Myocyte (in vitro differentiated cells): ENCODE measurements around the gene ZFP36L1. TPM values are rescaled to one million over a fixed set of nuclear protein-coding genes. Genes with fewer than 3 reads are reported as not detected.

Experiments used
- DNase-seq: peaks from one replicate; pipeline ENCODE4 v3.0.0-alpha.2; 2012; ENCODE audit warnings: low read depth
- total RNA-seq: library from RNA; depleted of rRNA; stranded (reverse); fragments of >200 nt; gene quantifications from 2 replicates; pipeline ENCODE4 v1.2.3, GENCODE V29; 2014

Gene ZFP36L1
- total RNA-seq, 1 donor from 2014 or later = 260 TPM

GRCh38 chr14:68816183-68816942 is 23.5 kb upstream of the ZFP36L1 start:
- DNase-seq = peak; percentile 91

GRCh38 chr14:68815298-68816182 is 22.7 kb upstream of the ZFP36L1 start:
- peak; percentile 31 for DNase-seq

GRCh38 chr14:68814539-68815297 is 21.9 kb upstream of the ZFP36L1 start:
- DNase-seq = peak; percentile 77

- no peak for DNase-seq
Measured at GRCh38 chr14:68814238-68814538, 21.3 kb upstream of the ZFP36L1 start.

GRCh38 chr14:68813318-68813838 is 20.5 kb upstream of the ZFP36L1 start:
- no peak for DNase-seq

- DNase-seq = no peak
Measured at GRCh38 chr14:68811171-68811570, 18.3 kb upstream of the ZFP36L1 start.

- no peak for DNase-seq
Measured at GRCh38 chr14:68810173-68811153, 17.6 kb upstream of the ZFP36L1 start.

- no peak for DNase-seq
Measured at GRCh38 chr14:68809524-68809923, 16.7 kb upstream of the ZFP36L1 start.

- DNase-seq = no peak
Measured at GRCh38 chr14:68808696-68809480, 16.0 kb upstream of the ZFP36L1 start.

GRCh38 chr14:68807987-68808386 is 15.1 kb upstream of the ZFP36L1 start:
- no peak for DNase-seq

- DNase-seq = peak; percentile 99
Measured at GRCh38 chr14:68807148-68807600, 14.3 kb upstream of the ZFP36L1 start.

GRCh38 chr14:68806526-68807147 is 13.8 kb upstream of the ZFP36L1 start:
- DNase-seq = no peak

GRCh38 chr14:68805414-68805813 is 12.5 kb upstream of the ZFP36L1 start:
- no peak for DNase-seq

GRCh38 chr14:68801631-68802030 is 8.8 kb upstream of the ZFP36L1 start:
- DNase-seq = no peak

- no peak for DNase-seq
Measured at GRCh38 chr14:68800953-68801352, 8.1 kb upstream of the ZFP36L1 start.

- peak; percentile 65 for DNase-seq
Measured at GRCh38 chr14:68800390-68800789, 7.5 kb upstream of the ZFP36L1 start.

GRCh38 chr14:68798621-68799020 is 5.8 kb upstream of the ZFP36L1 start:
- DNase-seq = no peak

- DNase-seq = no peak
Measured at GRCh38 chr14:68797121-68797670, 4.3 kb upstream of the ZFP36L1 start.
